Brain pericyte (primary cell): ENCODE measurements around the gene ELMO1.

Source experiments
- DNase-seq: peaks from one replicate; pipeline ENCODE4 v3.0.0-alpha.2; 2012; ENCODE audit warnings: low read depth, low spot score

The ELMO1 gene

GRCh38 chr7:37408291-37409228 is 40.1 kb downstream of the ELMO1 start:
- DNase-seq: no peak

GRCh38 chr7:37405603-37406122 is 43.0 kb downstream of the ELMO1 start:
- no peak for DNase-seq

GRCh38 chr7:37405128-37405527 is 43.5 kb downstream of the ELMO1 start:
- no peak for DNase-seq

- no peak for DNase-seq
Observed at GRCh38 chr7:37399876-37400421, 48.7 kb downstream of the ELMO1 start.

DNA sequence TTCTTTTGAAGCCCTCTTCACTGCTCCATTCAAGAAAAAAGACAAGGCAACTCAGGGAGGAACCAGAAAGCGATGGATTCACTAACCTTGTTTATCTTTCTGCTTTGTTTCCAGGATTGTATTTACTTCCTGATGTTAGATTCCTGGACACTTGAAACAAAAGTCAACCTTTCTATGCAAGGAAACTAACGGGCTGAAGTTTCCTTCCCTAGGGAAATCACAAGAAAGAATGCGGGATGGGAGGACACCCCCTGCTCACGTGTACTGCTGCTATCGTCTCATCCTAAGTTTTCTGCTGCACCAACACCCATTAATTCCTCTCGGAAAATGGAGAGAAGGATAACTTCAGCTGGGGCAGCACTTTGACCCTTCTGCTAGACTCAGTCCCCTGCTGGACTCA is 50.3 kb downstream of the ELMO1 start:
- no peak for DNase-seq

GRCh38 chr7:37395618-37396259 is 52.9 kb downstream of the ELMO1 start:
- no peak for DNase-seq

DNA sequence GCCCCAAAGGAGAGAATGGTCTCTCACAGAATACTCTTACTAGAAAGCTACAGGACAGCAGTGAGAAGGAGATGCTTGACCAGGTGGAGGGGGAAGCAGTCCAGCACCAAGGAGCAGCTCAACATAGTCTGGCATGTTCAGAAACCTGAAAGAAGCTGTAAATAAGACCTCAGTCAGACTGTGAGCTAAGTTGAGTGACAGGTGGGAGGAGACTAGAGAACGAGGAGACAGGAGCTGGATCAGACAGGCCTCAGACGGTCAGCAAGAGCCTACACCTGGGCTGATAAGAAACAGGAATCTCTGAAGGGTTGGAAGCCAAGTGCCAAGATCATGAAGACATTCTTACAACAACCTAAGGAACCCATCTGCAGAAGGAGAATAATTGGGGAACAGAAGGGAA is 54.5 kb downstream of the ELMO1 start:
- DNase-seq: no peak

DNA sequence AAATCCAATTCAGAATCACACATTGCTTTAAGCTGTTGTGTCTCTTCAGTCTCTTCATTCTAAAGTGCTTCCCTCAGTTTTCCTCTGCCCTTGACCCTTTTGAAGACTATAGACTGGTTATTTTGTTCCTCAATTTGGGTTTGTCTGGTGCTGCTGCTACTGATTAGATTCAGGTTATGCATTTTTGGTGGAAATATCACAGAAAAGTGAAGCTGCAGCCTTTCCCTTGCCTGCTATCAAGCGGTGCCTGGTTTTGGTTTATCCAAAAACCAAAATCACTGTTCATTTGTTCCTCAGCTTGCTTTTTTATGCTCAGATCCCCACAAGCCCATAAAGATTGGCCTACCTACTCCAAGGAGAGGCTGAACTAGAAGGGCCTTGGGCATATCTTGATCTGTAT is 55.2 kb downstream of the ELMO1 start:
- DNase-seq: no peak

DNA sequence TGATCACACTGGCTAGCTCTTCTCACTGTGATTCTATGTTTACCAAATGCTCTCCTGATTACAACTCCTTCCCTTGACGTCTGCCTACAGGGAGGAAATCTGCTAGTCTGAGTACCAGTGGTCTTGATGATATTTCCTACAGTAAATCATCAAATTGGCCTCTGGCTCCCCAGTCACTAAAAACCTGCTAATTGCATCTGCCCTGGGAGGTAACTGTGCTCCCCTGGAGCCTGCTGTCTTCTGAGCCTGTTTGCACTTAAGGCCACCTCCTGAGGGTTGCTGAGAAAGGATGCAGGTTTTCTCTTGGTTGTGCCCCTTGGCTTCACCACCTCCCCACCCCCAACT is 56.0 kb downstream of the ELMO1 start:
- DNase-seq: no peak

DNA sequence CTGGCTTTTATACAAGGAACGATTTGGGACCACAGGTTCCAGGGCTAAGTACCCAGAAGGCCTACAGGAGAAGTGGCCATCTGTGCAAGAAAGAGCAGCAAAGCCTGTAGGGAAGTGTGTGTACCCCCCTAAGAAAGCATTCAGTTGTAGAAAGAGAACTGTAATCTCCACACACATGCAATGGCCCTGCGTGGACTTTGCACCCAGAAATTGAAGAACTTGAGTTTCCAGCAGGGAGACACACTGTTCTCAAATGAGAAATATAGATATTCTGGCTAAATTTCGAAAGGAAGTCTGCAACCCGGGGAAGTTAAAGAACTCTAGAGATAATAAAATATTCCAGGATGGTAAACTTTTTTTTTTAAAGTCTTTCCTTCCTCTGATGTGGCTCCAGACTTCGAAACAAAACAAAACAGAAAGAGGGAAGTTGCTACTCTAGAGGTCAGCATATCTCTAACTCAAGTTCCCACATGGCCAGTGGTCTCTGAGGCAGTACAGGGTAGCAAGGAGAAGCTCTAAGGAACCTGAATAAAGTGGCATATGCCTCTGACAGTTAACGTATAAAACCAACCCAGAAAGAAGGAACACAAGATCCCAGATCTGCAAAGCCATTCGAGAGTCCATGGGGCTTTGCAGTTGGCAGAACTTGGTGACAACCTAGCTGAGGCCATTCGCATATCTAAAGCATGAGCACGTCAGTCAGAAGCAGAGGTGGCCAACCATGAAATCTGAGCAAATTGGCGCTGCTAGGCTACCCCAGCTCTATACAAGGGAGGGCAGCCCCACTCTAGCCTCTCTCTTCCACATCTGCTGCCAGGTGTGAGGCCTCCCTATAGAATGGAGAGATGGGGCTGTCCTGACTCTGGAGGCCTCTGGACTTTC is 56.6 kb downstream of the ELMO1 start:
- no peak for DNase-seq

GRCh38 chr7:37390114-37390513 is 58.5 kb downstream of the ELMO1 start:
- DNase-seq: no peak

DNA sequence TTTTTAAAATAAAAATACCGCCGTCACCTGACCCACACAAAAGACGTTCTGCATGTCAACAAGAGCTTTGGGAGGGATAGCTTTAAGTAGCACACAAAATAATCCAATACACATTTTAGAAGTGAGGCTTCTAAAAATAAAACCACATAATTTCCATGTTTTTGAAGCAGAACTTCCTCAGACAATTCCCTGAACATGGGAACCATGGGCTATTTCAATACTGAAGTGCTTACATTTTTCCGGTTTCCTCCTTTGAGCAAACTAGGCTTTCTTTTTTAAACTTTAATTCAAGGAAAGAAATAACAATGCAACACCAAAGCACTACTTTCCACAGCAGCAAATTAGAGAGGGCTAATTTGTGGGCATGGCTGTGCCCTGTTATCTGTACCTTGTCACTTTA is 59.9 kb downstream of the ELMO1 start:
- no peak for DNase-seq

DNA sequence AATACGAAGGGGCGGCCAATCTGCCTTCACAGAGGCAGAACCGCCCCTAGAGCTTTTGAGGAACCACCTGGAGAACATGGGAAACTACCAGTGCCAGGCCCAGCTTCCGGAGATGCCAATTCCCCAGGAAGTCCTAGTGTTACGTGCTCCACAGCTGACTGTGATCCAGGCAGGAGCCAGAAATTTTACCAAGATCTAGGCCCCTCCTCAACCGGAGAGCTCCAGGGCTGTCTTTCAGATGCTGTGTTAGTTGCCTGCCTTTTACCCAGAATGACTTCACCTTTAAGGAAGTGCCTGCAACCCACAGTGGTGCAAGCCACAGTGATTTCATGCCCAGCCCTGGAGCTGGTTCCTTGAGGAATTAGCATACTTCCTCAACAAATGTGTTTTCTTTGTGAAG is 62.9 kb downstream of the ELMO1 start:
- DNase-seq: no peak

DNA sequence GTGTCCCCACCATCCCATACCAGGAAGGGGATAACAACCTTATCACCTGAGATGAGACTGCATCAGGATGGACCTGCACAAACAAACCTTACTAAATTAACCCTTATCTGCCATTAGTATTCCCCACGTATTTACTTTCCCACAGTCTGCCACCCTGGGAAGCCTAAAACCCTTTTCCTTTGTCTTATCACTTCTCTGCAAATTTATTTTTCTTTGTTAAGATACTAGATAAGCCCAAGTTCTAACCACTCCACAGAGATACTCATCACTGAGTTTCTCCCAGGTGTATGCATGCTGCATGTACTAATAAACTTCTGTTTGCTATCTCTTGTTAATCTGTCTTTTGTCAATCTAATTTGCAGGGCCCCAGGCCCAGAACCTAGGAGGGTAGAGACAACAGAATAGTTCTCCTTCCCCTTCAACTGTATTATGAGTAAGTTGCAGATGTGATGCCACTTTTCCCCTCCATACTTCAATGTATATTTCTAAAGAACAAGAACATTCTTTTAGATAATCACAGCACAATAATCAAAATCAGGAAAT is 66.0 kb downstream of the ELMO1 start:
- no peak for DNase-seq

DNA sequence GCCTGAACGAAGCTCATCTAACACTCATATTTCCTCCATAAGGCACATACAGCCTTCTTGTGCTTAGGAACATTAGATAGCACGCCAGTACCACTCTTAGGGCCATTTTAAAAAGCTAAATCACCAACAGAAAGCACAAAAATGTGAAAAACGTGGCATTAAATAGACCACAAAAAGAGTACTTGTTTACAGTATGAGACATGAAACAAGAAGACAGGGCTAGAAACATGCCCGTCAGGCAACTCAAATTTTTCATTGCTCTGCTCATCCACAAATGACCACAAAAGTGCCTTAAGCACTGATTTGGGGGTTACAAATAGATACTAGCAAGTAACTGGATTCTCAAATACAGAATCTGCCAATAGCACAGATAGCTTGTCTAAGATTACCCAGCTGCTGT is 67.8 kb downstream of the ELMO1 start:
- DNase-seq: no peak

GRCh38 chr7:37379546-37380277 is 69.0 kb downstream of the ELMO1 start:
- no peak for DNase-seq

- no peak for DNase-seq
Observed at GRCh38 chr7:37377231-37377630, 71.4 kb downstream of the ELMO1 start.

DNA sequence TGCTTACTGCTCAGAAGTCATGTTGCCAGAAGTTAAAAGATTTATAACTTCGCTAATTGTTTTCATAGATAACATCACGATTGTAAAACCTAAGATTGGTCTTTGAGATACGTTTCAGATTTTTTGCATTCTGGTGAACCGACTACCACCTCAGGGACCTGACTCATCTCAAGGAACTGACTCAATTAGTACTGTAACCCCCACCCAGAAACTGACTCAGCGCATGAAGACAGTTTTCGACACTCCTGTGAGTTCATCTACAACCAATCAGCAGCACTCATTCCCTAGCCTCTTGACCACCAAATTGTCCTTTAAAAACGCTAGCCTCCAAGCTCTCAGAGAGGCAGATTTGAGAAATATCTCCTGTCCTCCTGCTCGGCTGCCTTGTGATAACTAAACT is 72.3 kb downstream of the ELMO1 start:
- no peak for DNase-seq

- no peak for DNase-seq
Observed at GRCh38 chr7:37372750-37373149, 75.9 kb downstream of the ELMO1 start.

GRCh38 chr7:37371755-37372154 is 76.9 kb downstream of the ELMO1 start:
- DNase-seq: no peak

GRCh38 chr7:37369906-37370305 is 78.8 kb downstream of the ELMO1 start:
- no peak for DNase-seq
